Prostate gland (tissue), 2 donors: ENCODE results near the gene PLPP1. TPM values are rescaled to one million over a fixed set of nuclear protein-coding genes. Genes with fewer than 3 reads are reported as not detected.

Experiments
- DNase-seq: peaks from one replicate; pipeline ENCODE4 v3.0.0-alpha.2; 2019; ENCODE audit warnings: low spot score
- H3K27ac ChIP-seq, 2 donors: fragments of 200-600 bp; sonication (generic); 2 replicates each; pipeline ENCODE4 v1.5.1; 2017 to 2019
- H3K27me3 ChIP-seq: fragments of 200-600 bp; sonication (generic); replicated peaks from 2 replicates; pipeline ENCODE4 v1.5.1; 2019; ENCODE audit not compliant: insufficient read depth
- H3K36me3 ChIP-seq, 2 donors: fragments of 200-600 bp; sonication (generic); 1 replicate in 1 of 2; 2 replicates in 1 of 2; pipeline versions ENCODE4 v1.5.1 to v1.8.1; 2017 to 2019
- H3K4me1 ChIP-seq: fragments of 200-600 bp; sonication (generic); replicated peaks from 2 replicates; pipeline ENCODE4 v1.5.1; 2019
- H3K4me3 ChIP-seq, 2 donors: fragments of 200-600 bp; sonication (generic); 2 replicates each; pipeline ENCODE4 v1.5.1; 2017 to 2019
- H3K9me3 ChIP-seq: fragments of 200-600 bp; sonication (generic); 2 replicates; pipeline ENCODE4 v1.5.1; 2017
- CTCF ChIP-seq, 4 experiments: fragments of 200-600 bp in 2 of 4; fragments of 450-650 bp in 2 of 4; sonication (generic) in 2 of 4; IDR thresholded peaks; 1 replicate in 3 of 4; 2 replicates in 1 of 4; pipeline ENCODE4 v1.5.1; 2016 to 2019; ENCODE audit warnings: antibody characterized with exemption in 4 of 4, mild to moderate bottlenecking in 2 of 4, moderate library complexity in 2 of 4
- POLR2A ChIP-seq: fragments of 450-650 bp; IDR thresholded peaks from one replicate; pipeline ENCODE4 v1.6.1; 2016; ENCODE audit warnings: antibody characterized with exemption, mild to moderate bottlenecking
- POLR2AphosphoS5 ChIP-seq: sonication (generic); formaldehyde crosslinking; IDR thresholded peaks from one replicate; pipeline ENCODE4 v1.6.1; 2017; ENCODE audit warnings: antibody characterized with exemption
- WGBS: methylation state at CpG from one replicate; pipeline ENCODE4 v1.1.5; 2018; 5-methylcytosine and 5-hydroxymethylcytosine counted together
- intact Hi-C: fragments of 100-400 bp; cut with DNase I; formaldehyde crosslinking; loops from one replicate; pipeline ENCODE4 v1.14.2; 2022
- total RNA-seq, 2 donors: library from RNA; depleted of rRNA; stranded (reverse); fragments of >200 nt; gene quantifications; one replicate each; pipeline ENCODE4 v1.1.0, GENCODE V29; 2016

The PLPP1 gene
- total RNA-seq, 2 donors from 2014 or later: 823 to 5,059 TPM

GRCh38 chr5:55564721-55565120, 30.0 kb upstream of the PLPP1 start:
- Histone ChIP-seq H3K27ac (no peak overlapping the region), H3K4me1 (peaks cover 8% of the 10 kb centered on the region), H3K9me3 (no peaks in the 10 kb centered on the region), H3K27me3 (no peaks in the 10 kb centered on the region), H3K4me3 (no peak overlapping the region), H3K36me3 (no peaks in the 10 kb centered on the region)
- no peak for DNase-seq
- intact Hi-C loops: no loop called here
- 79% methylated on average over 3 of the region's 3 CpGs for WGBS
- TF ChIP-seq POLR2AphosphoS5: no peak
- no peak for TF ChIP-seq CTCF (IDR thresholded peaks at IDR 0.05)
- TF ChIP-seq POLR2A: no peak

GRCh38 chr5:55558484-55558883, 23.7 kb upstream of the PLPP1 start:
- no peaks in the 10 kb centered on the region for H3K4me1 ChIP-seq
- TF ChIP-seq POLR2AphosphoS5 (no peak), POLR2A (no peak)
- no peak overlapping the region for H3K27ac ChIP-seq
- intact Hi-C loops: no loop called here
- no peak overlapping the region for H3K4me3 ChIP-seq
- H3K9me3 ChIP-seq: no peaks in the 10 kb centered on the region
- DNase-seq: no peak
- WGBS: 90% methylated on average over 2 of the region's 2 CpGs
- no peaks in the 10 kb centered on the region for H3K27me3 ChIP-seq
- no peaks in the 10 kb centered on the region for H3K36me3 ChIP-seq

- WGBS: 75% methylated on average over 3 of the region's 3 CpGs
- TF ChIP-seq POLR2AphosphoS5: no peak
- no peak for TF ChIP-seq CTCF (IDR thresholded peaks at IDR 0.05)
- TF ChIP-seq POLR2A: no peak
Observed at GRCh38 chr5:55557123-55557522, 22.4 kb upstream of the PLPP1 start.

GRCh38 chr5:55554585-55555202, 19.9 kb upstream of the PLPP1 start:
- H3K27me3 ChIP-seq: no peaks in the 10 kb centered on the region
- WGBS: 28% methylated on average over 2 of the region's 2 CpGs
- DNase-seq: no peak
- TF ChIP-seq CTCF (IDR thresholded peaks at IDR 0.05) (no peak), POLR2AphosphoS5 (no peak), POLR2A (no peak)
- H3K4me1 ChIP-seq: no peaks in the 10 kb centered on the region
- intact Hi-C loops: no loop called here
- H3K36me3 ChIP-seq: no peaks in the 10 kb centered on the region
- H3K4me3 ChIP-seq: no peak overlapping the region
- peak overlapping the region; percentile 9 to 31 for H3K27ac ChIP-seq
- H3K9me3 ChIP-seq: no peaks in the 10 kb centered on the region

More at GRCh38 chr5:55557123-55557522, 22.4 kb upstream of the PLPP1 start:
- Histone ChIP-seq H3K4me1 (no peaks in the 10 kb centered on the region), H3K27ac (no peak overlapping the region), H3K9me3 (no peaks in the 10 kb centered on the region), H3K4me3 (no peak overlapping the region), H3K36me3 (no peaks in the 10 kb centered on the region), H3K27me3 (no peaks in the 10 kb centered on the region)
- DNase-seq: no peak
- intact Hi-C loops: no loop called here

- Histone ChIP-seq H3K36me3 (no peaks in the 10 kb centered on the region), H3K4me3 (no peak overlapping the region), H3K27ac (no peak overlapping the region), H3K4me1 (no peaks in the 10 kb centered on the region), H3K9me3 (no peaks in the 10 kb centered on the region), H3K27me3 (no peaks in the 10 kb centered on the region)
- intact Hi-C loops: no loop called here
- WGBS: 85% methylated on average over 10 of the region's 10 CpGs
- DNase-seq: no peak
- TF ChIP-seq POLR2AphosphoS5: no peak
- TF ChIP-seq POLR2A: no peak
- TF ChIP-seq CTCF (IDR thresholded peaks at IDR 0.05): no peak
Observed at GRCh38 chr5:55551904-55552303, 17.1 kb upstream of the PLPP1 start.
